Measurements from ENCODE around the gene METTL9. TPM values are rescaled to one million over a fixed set of nuclear protein-coding genes. Genes with fewer than 3 reads are reported as not detected.

The METTL9 gene
- total and polyA plus RNA-seq, 9 of the 15 experiments (the other 6 are each of a cell fraction or from before 2014, with no cell fraction given), result 12.2 to 107 (median 79.1) TPM

DNA sequence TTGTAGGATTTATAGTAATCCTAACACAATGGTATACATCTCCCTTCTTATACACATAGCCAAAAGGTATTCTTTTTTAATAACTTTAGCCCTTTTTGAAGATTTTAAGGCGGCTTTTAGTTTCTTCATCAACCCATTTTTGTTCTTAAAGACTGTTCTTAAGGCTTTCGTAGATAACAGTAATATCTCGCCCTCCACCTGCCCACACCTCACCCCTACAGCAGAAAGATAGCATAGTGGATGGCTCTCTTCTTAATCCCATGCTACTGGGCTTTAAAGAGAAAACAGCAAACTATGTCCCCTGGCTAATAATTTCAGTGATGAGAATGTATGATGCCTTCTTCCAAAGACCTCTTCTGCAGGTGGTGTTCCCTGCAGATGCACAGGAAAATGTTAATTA lies 44.4 kb downstream of the METTL9 start (continued):
- TF ChIP-seq, protein P1, sequence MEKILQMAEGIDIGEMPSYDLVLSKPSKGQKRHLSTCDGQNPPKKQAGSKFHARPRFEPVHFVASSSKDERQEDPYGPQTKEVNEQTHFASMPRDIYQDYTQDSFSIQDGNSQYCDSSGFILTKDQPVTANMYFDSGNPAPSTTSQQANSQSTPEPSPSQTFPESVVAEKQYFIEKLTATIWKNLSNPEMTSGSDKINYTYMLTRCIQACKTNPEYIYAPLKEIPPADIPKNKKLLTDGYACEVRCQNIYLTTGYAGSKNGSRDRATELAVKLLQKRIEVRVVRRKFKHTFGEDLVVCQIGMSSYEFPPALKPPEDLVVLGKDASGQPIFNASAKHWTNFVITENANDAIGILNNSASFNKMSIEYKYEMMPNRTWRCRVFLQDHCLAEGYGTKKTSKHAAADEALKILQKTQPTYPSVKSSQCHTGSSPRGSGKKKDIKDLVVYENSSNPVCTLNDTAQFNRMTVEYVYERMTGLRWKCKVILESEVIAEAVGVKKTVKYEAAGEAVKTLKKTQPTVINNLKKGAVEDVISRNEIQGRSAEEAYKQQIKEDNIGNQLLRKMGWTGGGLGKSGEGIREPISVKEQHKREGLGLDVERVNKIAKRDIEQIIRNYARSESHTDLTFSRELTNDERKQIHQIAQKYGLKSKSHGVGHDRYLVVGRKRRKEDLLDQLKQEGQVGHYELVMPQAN (IDR thresholded peaks at IDR 0.05; ENCODE audit: borderline replicate concordance), result no peak
- no peak for TF ChIP-seq FOXP1 (CRISPR knock-in tag; IDR thresholded peaks at IDR 0.05)
- TF ChIP-seq EP400 (IDR thresholded peaks at IDR 0.05), result no peak
- TF ChIP-seq, protein P2, sequence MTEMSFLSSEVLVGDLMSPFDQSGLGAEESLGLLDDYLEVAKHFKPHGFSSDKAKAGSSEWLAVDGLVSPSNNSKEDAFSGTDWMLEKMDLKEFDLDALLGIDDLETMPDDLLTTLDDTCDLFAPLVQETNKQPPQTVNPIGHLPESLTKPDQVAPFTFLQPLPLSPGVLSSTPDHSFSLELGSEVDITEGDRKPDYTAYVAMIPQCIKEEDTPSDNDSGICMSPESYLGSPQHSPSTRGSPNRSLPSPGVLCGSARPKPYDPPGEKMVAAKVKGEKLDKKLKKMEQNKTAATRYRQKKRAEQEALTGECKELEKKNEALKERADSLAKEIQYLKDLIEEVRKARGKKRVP (CRISPR knock-in tag; IDR thresholded peaks at IDR 0.05), result no peak
- TF ChIP-seq PML (IDR thresholded peaks at IDR 0.05; ENCODE audit: low read length), result no peak
- TF ChIP-seq, protein P3, sequence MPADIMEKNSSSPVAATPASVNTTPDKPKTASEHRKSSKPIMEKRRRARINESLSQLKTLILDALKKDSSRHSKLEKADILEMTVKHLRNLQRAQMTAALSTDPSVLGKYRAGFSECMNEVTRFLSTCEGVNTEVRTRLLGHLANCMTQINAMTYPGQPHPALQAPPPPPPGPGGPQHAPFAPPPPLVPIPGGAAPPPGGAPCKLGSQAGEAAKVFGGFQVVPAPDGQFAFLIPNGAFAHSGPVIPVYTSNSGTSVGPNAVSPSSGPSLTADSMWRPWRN (IDR thresholded peaks at IDR 0.05; ENCODE audit: low read depth), result no peak
- peak; percentile 71 for TF ChIP-seq TCF3 (CRISPR knock-in tag; IDR thresholded peaks at IDR 0.05)
- TF ChIP-seq, protein P4, sequence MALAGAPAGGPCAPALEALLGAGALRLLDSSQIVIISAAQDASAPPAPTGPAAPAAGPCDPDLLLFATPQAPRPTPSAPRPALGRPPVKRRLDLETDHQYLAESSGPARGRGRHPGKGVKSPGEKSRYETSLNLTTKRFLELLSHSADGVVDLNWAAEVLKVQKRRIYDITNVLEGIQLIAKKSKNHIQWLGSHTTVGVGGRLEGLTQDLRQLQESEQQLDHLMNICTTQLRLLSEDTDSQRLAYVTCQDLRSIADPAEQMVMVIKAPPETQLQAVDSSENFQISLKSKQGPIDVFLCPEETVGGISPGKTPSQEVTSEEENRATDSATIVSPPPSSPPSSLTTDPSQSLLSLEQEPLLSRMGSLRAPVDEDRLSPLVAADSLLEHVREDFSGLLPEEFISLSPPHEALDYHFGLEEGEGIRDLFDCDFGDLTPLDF (CRISPR knock-in tag; IDR thresholded peaks at IDR 0.05), result no peak
- no peak for TF ChIP-seq PHTF2 (CRISPR knock-in tag; IDR thresholded peaks at IDR 0.05)
- no peak for TF ChIP-seq HNRNPH1 (optimal IDR thresholded peaks at IDR 0.05; ENCODE audit: low read depth, low read length)
- TF ChIP-seq TEAD1 (CRISPR knock-in tag; IDR thresholded peaks at IDR 0.05), result no peak
- no peak for TF ChIP-seq NR3C1 (CRISPR knock-in tag; IDR thresholded peaks at IDR 0.05)
- TF ChIP-seq, protein P5, sequence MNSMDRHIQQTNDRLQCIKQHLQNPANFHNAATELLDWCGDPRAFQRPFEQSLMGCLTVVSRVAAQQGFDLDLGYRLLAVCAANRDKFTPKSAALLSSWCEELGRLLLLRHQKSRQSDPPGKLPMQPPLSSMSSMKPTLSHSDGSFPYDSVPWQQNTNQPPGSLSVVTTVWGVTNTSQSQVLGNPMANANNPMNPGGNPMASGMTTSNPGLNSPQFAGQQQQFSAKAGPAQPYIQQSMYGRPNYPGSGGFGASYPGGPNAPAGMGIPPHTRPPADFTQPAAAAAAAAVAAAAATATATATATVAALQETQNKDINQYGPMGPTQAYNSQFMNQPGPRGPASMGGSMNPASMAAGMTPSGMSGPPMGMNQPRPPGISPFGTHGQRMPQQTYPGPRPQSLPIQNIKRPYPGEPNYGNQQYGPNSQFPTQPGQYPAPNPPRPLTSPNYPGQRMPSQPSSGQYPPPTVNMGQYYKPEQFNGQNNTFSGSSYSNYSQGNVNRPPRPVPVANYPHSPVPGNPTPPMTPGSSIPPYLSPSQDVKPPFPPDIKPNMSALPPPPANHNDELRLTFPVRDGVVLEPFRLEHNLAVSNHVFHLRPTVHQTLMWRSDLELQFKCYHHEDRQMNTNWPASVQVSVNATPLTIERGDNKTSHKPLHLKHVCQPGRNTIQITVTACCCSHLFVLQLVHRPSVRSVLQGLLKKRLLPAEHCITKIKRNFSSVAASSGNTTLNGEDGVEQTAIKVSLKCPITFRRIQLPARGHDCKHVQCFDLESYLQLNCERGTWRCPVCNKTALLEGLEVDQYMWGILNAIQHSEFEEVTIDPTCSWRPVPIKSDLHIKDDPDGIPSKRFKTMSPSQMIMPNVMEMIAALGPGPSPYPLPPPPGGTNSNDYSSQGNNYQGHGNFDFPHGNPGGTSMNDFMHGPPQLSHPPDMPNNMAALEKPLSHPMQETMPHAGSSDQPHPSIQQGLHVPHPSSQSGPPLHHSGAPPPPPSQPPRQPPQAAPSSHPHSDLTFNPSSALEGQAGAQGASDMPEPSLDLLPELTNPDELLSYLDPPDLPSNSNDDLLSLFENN (IDR thresholded peaks at IDR 0.05; ENCODE audit: low read depth in 2 of 2, low read length in 2 of 2), result no peak
- no peak for TF ChIP-seq ZNF77 (CRISPR knock-in tag; IDR thresholded peaks at IDR 0.05)
- TF ChIP-seq, protein P6, sequence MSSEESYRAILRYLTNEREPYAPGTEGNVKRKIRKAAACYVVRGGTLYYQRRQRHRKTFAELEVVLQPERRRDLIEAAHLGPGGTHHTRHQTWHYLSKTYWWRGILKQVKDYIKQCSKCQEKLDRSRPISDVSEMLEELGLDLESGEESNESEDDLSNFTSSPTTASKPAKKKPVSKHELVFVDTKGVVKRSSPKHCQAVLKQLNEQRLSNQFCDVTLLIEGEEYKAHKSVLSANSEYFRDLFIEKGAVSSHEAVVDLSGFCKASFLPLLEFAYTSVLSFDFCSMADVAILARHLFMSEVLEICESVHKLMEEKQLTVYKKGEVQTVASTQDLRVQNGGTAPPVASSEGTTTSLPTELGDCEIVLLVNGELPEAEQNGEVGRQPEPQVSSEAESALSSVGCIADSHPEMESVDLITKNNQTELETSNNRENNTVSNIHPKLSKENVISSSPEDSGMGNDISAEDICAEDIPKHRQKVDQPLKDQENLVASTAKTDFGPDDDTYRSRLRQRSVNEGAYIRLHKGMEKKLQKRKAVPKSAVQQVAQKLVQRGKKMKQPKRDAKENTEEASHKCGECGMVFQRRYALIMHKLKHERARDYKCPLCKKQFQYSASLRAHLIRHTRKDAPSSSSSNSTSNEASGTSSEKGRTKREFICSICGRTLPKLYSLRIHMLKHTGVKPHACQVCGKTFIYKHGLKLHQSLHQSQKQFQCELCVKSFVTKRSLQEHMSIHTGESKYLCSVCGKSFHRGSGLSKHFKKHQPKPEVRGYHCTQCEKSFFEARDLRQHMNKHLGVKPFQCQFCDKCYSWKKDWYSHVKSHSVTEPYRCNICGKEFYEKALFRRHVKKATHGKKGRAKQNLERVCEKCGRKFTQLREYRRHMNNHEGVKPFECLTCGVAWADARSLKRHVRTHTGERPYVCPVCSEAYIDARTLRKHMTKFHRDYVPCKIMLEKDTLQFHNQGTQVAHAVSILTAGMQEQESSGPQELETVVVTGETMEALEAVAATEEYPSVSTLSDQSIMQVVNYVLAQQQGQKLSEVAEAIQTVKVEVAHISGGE (CRISPR knock-in tag; IDR thresholded peaks at IDR 0.05), result no peak
- no peak for TF ChIP-seq CTBP1 (IDR thresholded peaks at IDR 0.05; ENCODE audit: borderline replicate concordance)

All from K562 (cell line).